Liver (tissue), 9 donors: Measurements from ENCODE around the gene CWC27. TPM values are rescaled to one million over a fixed set of nuclear protein-coding genes. Genes with fewer than 3 reads are reported as not detected.

ENCODE experiments used
- DNase-seq: peaks from one replicate; pipeline ENCODE4 v3.0.0-alpha.2; 2017; ENCODE audit warnings: low spot score
- H3K27ac ChIP-seq, 2 donors: one replicate each; pipeline ENCODE4 v1.7.0; 2013; ENCODE audit warnings: inconsistent platforms in 2 of 2, low read length in 2 of 2, control low read depth in 1 of 2, low read depth in 1 of 2, mild to moderate bottlenecking in 1 of 2
- H3K27me3 ChIP-seq, 4 donors: one replicate each; pipeline versions ENCODE4 v1.6.1 to v1.7.0; 2013; ENCODE audit warnings: low read length in 3 of 4, inconsistent platforms in 1 of 4, mild to moderate bottlenecking in 1 of 4, moderate library complexity in 1 of 4; ENCODE audit not compliant: control insufficient read depth in 4 of 4, insufficient read depth in 4 of 4
- H3K36me3 ChIP-seq, 4 donors: one replicate each; pipeline versions ENCODE4 v1.6.1 to v1.7.0; 2013; ENCODE audit warnings: low read length in 3 of 4, mild to moderate bottlenecking in 3 of 4, low read depth in 1 of 4, moderate library complexity in 1 of 4; ENCODE audit not compliant: control insufficient read depth in 4 of 4, insufficient read depth in 3 of 4
- H3K4me1 ChIP-seq, 4 donors: one replicate each; pipeline versions ENCODE4 v1.6.1 to v1.7.0; 2013; ENCODE audit warnings: low read length in 3 of 4, mild to moderate bottlenecking in 3 of 4, moderate library complexity in 1 of 4; ENCODE audit not compliant: control insufficient read depth in 4 of 4, insufficient read depth in 4 of 4
- H3K4me3 ChIP-seq, 3 donors: one replicate each; pipeline versions ENCODE4 v1.6.1 to v1.7.0; 2013; ENCODE audit warnings: low read length in 3 of 3, control low read depth in 1 of 3, low read depth in 1 of 3, mild to moderate bottlenecking in 1 of 3
- H3K9ac ChIP-seq, 2 donors: one replicate each; pipeline ENCODE4 v1.7.0; 2013; ENCODE audit warnings: low read length in 2 of 2, mild to moderate bottlenecking in 2 of 2, moderate library complexity in 2 of 2, control low read depth in 1 of 2, low read depth in 1 of 2
- H3K9me3 ChIP-seq, 4 donors: one replicate each; pipeline versions ENCODE4 v1.6.1 to v1.7.0; 2013; ENCODE audit warnings: low read length in 3 of 4; ENCODE audit not compliant: control insufficient read depth in 4 of 4
- CTCF ChIP-seq: fragments of 150-350 bp; IDR thresholded peaks from 2 replicates; pipeline ENCODE4 v1.5.1; 2017; ENCODE audit warnings: improper control_type of control experiment, low read depth, low read length; ENCODE audit not compliant: missing input control
- EGR1 ChIP-seq, 2 donors: IDR thresholded peaks; 2 replicates each; pipeline ENCODE4 v1.6.1; 2016 to 2018; ENCODE audit warnings: antibody characterized with exemption in 2 of 2, low read depth in 2 of 2
- FOXA1 ChIP-seq: IDR thresholded peaks from 2 replicates; pipeline ENCODE4 v1.6.1; 2016; ENCODE audit warnings: antibody characterized with exemption
- FOXA2 ChIP-seq: IDR thresholded peaks from 2 replicates; pipeline ENCODE4 v1.6.1; 2016; ENCODE audit warnings: antibody characterized with exemption
- HNF4G ChIP-seq: IDR thresholded peaks from 2 replicates; pipeline ENCODE4 v1.6.1; 2016; ENCODE audit warnings: antibody characterized with exemption
- JUND ChIP-seq, 2 donors: IDR thresholded peaks; 2 replicates each; pipeline ENCODE4 v1.6.1; 2016; ENCODE audit warnings: antibody characterized with exemption in 2 of 2
- MAX ChIP-seq: IDR thresholded peaks from 2 replicates; pipeline ENCODE4 v1.6.1; 2016; ENCODE audit warnings: antibody characterized with exemption
- NR2F2 ChIP-seq: IDR thresholded peaks from 2 replicates; pipeline ENCODE4 v1.6.1; 2016; ENCODE audit warnings: antibody characterized with exemption
- REST ChIP-seq: IDR thresholded peaks from 2 replicates; pipeline ENCODE4 v1.6.1; 2016; ENCODE audit warnings: antibody characterized with exemption, mild to moderate bottlenecking
- SP1 ChIP-seq: IDR thresholded peaks from 2 replicates; pipeline ENCODE4 v1.6.1; 2018; ENCODE audit warnings: antibody characterized with exemption, mild to moderate bottlenecking
- TAF1 ChIP-seq: conservative IDR thresholded peaks from 2 replicates; pipeline ENCODE4 v1.6.1; 2016; ENCODE audit warnings: antibody characterized with exemption, mild to moderate bottlenecking
- YY1 ChIP-seq: IDR thresholded peaks from 2 replicates; pipeline ENCODE4 v1.6.1; 2016; ENCODE audit warnings: antibody characterized with exemption, mild to moderate bottlenecking
- ZBTB33 ChIP-seq: IDR thresholded peaks from 2 replicates; pipeline ENCODE4 v1.6.1; 2016; ENCODE audit warnings: antibody characterized with exemption
- WGBS: extraction: QIAGEN DNeasy Blood & Tissue Kit; methylation state at CpG from one replicate; pipeline ENCODE4 v1.1.7; 2013; 5-methylcytosine and 5-hydroxymethylcytosine counted together
- polyA plus RNA-seq, 2 donors: library from polyadenylated mRNA; stranded (reverse) in 1 of 2; unstranded in 1 of 2; fragments of 200-250 nt in 1 of 2; fragments of >200 nt in 1 of 2; fragmentation: Nextera tagmentation in 1 of 2; extraction: Ambion mirVana in 1 of 2; gene quantifications; one replicate each; pipeline versions ENCODE4 v1.2.1 to v1.2.3, GENCODE V29; 2013 to 2015
- total RNA-seq, 2 donors: library from RNA; depleted of rRNA; stranded (reverse); fragments of >200 nt; gene quantifications; one replicate each; pipeline ENCODE4 v1.2.3, GENCODE V29; 2014
- donor health status: healthy.
- donor health status: healthy.
- donor health status: healthy.
- donor health status: healthy.
- donor health status: healthy.

CWC27 gene
- total and polyA plus RNA-seq, 4 donors: 3.9 to 9.8 (median 6.0) TPM

- Histone ChIP-seq H3K9me3 (no peaks in the 10 kb centered on the region), H3K27me3 (no peaks in the 10 kb centered on the region), H3K27ac (no peak overlapping the region), H3K9ac (no peak overlapping the region), H3K4me1 (no peaks in the 10 kb centered on the region), H3K36me3 (peaks cover 0 to 17% (median 3%) of the 10 kb centered on the region in 4 donors), H3K4me3 (no peak overlapping the region)
- TF ChIP-seq CTCF: no peak
- TF ChIP-seq FOXA2: no peak
- TF ChIP-seq NR2F2: no peak
- TF ChIP-seq TAF1: no peak
- WGBS: 72% methylated on average over 2 of the region's 2 CpGs
- DNase-seq: no peak
Observed at GRCh38 chr5:64800926-64801325, 32.2 kb downstream of the CWC27 start.

DNA sequence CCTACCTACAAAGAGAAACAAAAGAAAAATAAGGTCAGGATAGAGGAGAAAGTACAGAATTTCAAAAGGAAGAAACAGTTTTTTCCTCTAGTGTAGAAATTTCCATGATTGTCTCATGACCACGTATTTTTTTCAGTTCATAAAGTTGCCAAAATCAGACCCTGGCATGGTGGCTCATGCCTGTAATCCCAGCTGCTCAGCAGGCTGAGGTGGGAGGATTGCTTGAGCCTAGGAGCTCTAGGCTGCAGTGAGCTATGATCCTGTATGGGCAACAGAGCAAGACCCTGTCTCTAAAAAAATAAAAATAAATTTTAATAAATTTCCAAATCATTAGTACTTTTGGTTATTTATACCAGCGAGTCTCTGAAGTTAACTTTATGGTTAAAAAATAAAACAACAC, 37.8 kb downstream of the CWC27 start:
- no peak overlapping the region for H3K27ac ChIP-seq
- H3K4me3 ChIP-seq: no peak overlapping the region
- no peak overlapping the region for H3K9ac ChIP-seq
- no peaks in the 10 kb centered on the region for H3K4me1 ChIP-seq
- H3K27me3 ChIP-seq: no peaks in the 10 kb centered on the region
- WGBS: 91% methylated on average over 2 of the region's 2 CpGs
- TF ChIP-seq FOXA1 (no peak), HNF4G (no peak), MAX (no peak), ZBTB33 (no peak), REST (no peak), EGR1 (IDR thresholded peaks at IDR 0.05; ENCODE audit: low read depth in 2 of 2) (no peak), NR2F2 (no peak), CTCF (no peak), JUND (IDR thresholded peaks at IDR 0.05) (no peak), FOXA2 (no peak), SP1 (no peak), YY1 (no peak)
- H3K9me3 ChIP-seq: no peaks in the 10 kb centered on the region
- DNase-seq: no peak
- peaks cover 0 to 17% (median 6%) of the 10 kb centered on the region in 4 donors for H3K36me3 ChIP-seq
